HUES6 (cell line): Measurements from ENCODE around the gene DIABLO.
"Not testable (repeated sequence)": the region's sequence is repeated elsewhere in the genome, so short reads cannot be mapped to it uniquely, and the experiment has no call there.

Experiments
- H3K27ac ChIP-seq: 2 replicates; pipeline ENCODE4 v1.7.0; 2013; ENCODE audit warnings: low read depth, mild to moderate bottlenecking, low read length, inconsistent platforms
- H3K27me3 ChIP-seq: 2 replicates; pipeline ENCODE4 v1.6.1; 2013; ENCODE audit warnings: low read length; ENCODE audit not compliant: control insufficient read depth, insufficient read depth
- H3K36me3 ChIP-seq: 2 replicates; pipeline ENCODE4 v1.6.1; 2013; ENCODE audit warnings: low read length; ENCODE audit not compliant: control insufficient read depth, insufficient read depth
- H3K4me1 ChIP-seq: 2 replicates; pipeline ENCODE4 v1.6.1; 2013; ENCODE audit warnings: low read length; ENCODE audit not compliant: control insufficient read depth, insufficient read depth
- H3K4me3 ChIP-seq: 2 replicates; pipeline ENCODE4 v1.5.1; 2013; ENCODE audit warnings: low read depth, low read length
- H3K9ac ChIP-seq: one replicate; pipeline ENCODE4 v1.6.1; 2013; ENCODE audit warnings: mild to moderate bottlenecking, low read length
- H3K9me3 ChIP-seq: 2 replicates; pipeline ENCODE4 v1.6.1; 2013; ENCODE audit warnings: low read depth, low read length; ENCODE audit not compliant: control insufficient read depth, insufficient read depth

DIABLO gene

DNA sequence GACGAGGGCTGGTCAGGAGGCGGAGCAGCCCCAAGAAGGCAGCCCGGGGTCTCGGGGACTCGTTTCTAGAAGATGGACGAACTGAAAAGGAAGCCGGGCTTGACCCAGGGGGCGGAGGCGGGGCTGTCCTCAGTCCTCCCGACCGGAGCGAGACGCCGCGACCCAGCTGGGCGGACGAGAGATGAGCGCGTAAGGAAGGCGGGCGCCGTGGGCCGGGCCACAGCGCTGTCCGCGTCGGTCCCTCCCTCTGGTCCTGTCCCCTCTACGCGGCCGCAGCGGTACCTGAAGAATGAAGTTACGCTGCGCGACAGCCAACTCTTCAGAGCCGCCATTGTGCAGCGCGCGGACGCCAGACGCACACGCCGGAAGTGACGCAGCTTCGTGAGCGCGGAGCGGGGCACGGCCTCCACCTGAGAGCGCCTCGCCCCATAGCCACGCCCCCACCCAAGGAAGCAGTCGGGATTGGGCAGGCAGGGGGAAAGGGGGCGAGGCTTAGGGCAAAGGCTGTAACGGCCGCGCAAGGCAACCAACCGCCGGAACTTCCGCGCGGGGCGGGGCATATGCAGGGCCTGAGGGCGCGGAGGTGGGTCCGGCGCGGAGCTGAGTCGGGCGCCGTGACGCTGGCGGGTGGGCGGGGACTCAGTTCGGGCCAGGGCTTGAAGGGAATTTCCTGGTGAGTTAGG is at the start of gene DIABLO:
DIABLO (minus strand) TSS at position 370 of the 683 bp plus-strand sequence; CDS start at position 332, 38 bp downstream.
- H3K4me1 ChIP-seq, result peaks cover 16% of the 10 kb centered on the region
- H3K27ac ChIP-seq, result peak within 1 kb of the TSS; percentile 94
- H3K9me3 ChIP-seq, result no peaks in the 10 kb centered on the region
- H3K36me3 ChIP-seq, result peaks cover 33% of the 10 kb centered on the region
- H3K27me3 ChIP-seq, result 0 out of 2 replicates have a peak, but pooled peaks cover 4% of the 10 kb centered on the region
- H3K9ac ChIP-seq, result peak within 1 kb of the TSS; percentile 96
- peak within 1 kb of the TSS; percentile 98 for H3K4me3 ChIP-seq

DNA sequence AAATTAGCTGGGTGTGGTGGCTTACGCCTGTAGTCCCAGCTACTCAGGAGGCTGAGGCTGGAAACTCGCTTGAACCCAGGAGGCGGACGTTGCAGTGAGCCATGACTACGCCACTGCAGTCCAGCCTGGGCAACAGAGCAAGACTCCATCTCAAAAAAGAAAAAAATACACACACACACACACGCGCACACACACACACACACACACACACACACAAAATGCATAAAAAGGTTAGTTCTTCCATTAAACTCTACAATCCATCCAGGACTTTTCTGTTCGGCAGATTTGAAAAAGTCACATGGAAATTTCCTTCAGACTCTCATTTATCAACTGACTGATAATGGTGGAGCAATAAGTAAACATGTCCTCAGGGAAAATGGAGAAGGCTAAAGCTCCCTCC is 49.6 kb upstream of the DIABLO start:
- no peaks in the 10 kb centered on the region for H3K27me3 ChIP-seq
- H3K27ac ChIP-seq, result no peak overlapping the region
- H3K9ac ChIP-seq, result no peak overlapping the region
- no peaks in the 10 kb centered on the region for H3K9me3 ChIP-seq
- peaks cover 3% of the 10 kb centered on the region; the same call in 1 of the 2 replicates for H3K4me1 ChIP-seq
- H3K36me3 ChIP-seq, result peaks cover 13% of the 10 kb centered on the region
- no peak overlapping the region for H3K4me3 ChIP-seq

DNA sequence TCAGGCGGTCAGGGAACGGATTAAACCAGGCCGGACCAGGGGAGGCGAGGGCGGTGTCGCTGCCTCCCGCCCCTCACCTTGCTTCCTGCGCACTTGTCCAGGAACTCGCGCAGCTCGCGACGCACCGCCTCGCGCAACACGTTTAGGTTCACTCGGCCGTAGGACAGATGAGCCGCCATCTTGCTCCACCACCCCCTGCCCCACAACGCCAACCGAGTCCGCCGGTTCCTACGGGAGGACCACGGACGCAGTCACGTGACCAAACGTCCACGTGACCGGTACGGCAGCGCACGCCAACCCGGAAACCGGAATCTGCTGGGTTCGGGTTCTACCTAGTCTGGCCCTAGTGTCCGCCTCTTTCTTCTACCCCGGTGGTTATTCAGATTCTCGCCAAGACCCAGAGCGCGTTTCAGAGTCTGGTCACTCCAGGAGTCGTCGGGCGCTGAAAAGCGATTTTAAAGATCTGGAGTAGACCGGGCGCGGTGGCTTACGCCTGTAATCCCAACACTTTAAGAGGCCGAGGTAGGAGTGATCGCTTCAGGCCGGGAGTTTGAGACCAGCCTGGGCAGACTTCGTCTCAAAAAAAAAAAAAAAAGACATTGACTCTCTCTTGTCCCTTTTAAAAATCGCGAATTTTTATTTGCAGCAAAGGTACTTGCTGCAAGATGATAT is 40.5 kb upstream of the DIABLO start, which contains the start of gene VPS33A:
VPS33A (minus strand) TSS at position 265 of the 672 bp plus-strand sequence; CDS start at position 179, 86 bp downstream.
- Histone ChIP-seq H3K9me3 (no peaks in the 10 kb centered on the region), H3K27ac (peak within 1 kb of the TSS; percentile 67), H3K9ac (peak within 1 kb of the TSS; percentile 96), H3K36me3 (peaks cover 14% of the 10 kb centered on the region), H3K4me3 (peak within 1 kb of the TSS; percentile 96), H3K27me3 (no peaks in the 10 kb centered on the region), H3K4me1 (no peaks in the 10 kb centered on the region)

DNA sequence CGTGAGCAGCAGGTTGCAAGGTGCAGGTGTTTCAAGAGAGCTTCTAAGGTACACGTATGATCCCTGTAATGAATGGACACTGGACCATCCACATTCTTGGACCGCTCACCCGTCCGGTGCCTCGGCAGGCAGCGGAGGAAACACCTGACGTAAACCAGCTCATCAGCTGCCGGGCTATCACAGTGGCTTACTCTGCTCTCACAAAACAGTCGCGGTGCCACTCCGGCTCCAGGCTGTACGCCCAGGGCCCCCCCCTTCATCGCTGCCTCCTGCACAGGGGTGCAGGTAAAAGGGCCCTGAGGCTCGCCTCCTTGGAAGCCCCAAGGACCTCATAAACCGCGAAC is 40.0 kb upstream of the DIABLO start:
- Histone ChIP-seq H3K9ac (peak overlapping the region; percentile 96), H3K4me3 (peak overlapping the region; percentile 96), H3K27ac (peak overlapping the region; percentile 67)

DNA sequence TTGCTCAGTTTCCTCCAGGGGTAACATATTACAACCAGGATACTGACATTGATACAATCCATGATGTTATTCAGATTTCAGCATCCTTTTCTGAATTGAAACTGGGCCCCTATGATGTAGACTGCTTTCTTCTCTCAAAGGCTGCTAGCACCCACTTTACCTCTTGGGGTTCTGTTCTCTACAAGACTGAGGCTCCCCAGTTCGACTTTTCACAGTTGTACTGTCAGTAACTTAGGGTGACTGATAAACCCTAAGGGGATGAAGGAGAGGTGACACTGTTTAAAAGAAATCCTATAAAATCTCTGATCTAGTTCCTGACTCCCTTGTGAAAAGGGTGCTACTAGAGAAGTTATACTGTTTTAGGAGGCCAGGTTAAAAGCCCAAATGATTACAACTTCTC is 39.6 kb upstream of the DIABLO start:
- Histone ChIP-seq H3K4me1 (no peaks in the 10 kb centered on the region), H3K36me3 (peaks cover 20% of the 10 kb centered on the region), H3K27me3 (no peaks in the 10 kb centered on the region), H3K9me3 (no peaks in the 10 kb centered on the region), H3K9ac (peak overlapping the region; percentile 96), H3K4me3 (peak overlapping the region; percentile 96), H3K27ac (no peak overlapping the region)

More for the DNA sequence above, 40.0 kb upstream of the DIABLO start:
- Histone ChIP-seq H3K27me3 (no peaks in the 10 kb centered on the region), H3K9me3 (no peaks in the 10 kb centered on the region), H3K4me1 (no peaks in the 10 kb centered on the region), H3K36me3 (peaks cover 19% of the 10 kb centered on the region)

DNA sequence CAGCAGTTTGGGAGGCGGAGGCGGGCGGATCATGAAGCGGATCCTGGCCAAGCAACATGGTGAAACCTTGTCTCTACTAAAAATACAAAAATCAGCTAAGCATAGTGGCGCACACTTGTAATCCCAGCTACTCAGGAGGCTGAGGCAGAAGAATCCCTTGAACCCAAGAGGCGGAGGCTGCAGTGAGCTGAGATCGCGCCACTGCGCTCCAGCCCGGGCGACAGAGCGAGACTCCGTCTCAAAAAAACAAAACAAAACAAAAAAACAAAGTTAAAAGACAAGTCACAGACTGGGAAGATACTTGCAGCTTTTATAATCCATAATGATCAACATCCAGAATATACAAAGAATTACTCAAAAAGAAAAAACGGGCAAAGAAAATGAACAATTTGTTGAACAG is 34.9 kb upstream of the DIABLO start:
- H3K27ac ChIP-seq, H3K9ac ChIP-seq, H3K27me3 ChIP-seq, H3K4me1 ChIP-seq, H3K9me3 ChIP-seq, H3K4me3 ChIP-seq: not testable (repeated sequence)
- peaks cover 42% of the 10 kb centered on the region for H3K36me3 ChIP-seq

DNA sequence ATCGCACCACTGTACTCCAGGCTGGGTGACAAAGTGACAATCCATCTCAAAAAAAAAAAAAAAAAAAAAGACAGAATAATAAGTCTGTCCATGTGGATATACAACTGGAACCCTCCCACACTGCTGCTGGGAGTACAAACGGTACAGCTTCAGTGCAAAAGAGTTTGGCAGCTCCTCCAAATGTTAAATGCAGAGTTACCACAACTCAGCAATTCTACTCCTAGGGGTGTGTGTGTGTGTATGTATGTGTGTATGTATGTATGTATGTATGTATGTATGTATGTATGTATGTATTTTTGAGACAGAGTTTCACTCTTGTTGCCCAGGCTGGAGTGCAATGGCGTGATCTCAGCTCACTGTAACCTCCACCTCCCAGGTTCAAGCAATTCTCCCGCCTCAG is 33.1 kb upstream of the DIABLO start:
- H3K4me1 ChIP-seq, H3K9me3 ChIP-seq, H3K27ac ChIP-seq, H3K27me3 ChIP-seq, H3K9ac ChIP-seq, H3K4me3 ChIP-seq: not testable (repeated sequence)
- H3K36me3 ChIP-seq, result peaks cover 43% of the 10 kb centered on the region

DNA sequence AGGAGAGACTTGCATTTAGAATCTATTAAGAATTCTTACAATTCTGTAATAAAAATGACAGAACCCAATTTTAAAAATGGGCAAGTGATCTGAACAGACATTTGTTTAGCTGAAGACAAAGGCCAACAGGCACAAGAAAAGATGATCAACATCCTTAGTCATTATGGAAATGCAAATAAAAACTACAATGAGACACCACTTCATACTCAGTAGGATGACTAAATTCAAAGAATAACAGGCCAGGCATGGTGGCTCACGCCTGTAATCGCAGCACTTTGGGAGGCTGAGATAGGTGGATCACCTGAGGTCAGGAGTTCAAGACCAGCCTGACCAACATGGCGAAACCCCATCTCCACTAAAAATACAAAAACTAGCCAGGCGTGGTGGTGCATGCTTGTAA is 32.6 kb upstream of the DIABLO start:
- peaks cover 40% of the 10 kb centered on the region for H3K36me3 ChIP-seq

DNA sequence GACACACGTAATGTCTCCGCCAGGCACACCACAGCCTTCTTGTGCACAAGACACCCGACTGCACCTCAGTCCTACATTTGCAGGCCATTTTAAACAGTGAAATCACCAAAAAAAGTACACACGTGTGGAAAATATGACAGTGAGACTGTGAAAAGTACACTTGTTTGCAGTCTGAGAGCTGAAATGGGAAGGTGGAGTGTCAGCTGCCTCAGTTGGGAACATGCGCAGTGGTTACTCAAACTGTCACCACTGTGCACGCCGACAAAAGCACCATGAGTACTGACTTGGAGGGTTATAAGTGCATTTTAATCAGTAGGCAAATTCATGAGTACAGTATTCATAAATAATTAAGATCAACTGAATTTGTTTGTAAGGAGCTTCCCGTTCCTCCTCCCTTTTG is 24.7 kb upstream of the DIABLO start:
- Histone ChIP-seq H3K4me1 (no peaks in the 10 kb centered on the region), H3K27me3 (no peaks in the 10 kb centered on the region), H3K36me3 (peaks cover 26% of the 10 kb centered on the region), H3K9ac (no peak overlapping the region), H3K9me3 (no peaks in the 10 kb centered on the region), H3K27ac (no peak overlapping the region), H3K4me3 (no peak overlapping the region)

More for the DNA sequence above, 32.6 kb upstream of the DIABLO start:
- H3K9me3 ChIP-seq, H3K4me1 ChIP-seq, H3K27ac ChIP-seq, H3K4me3 ChIP-seq, H3K27me3 ChIP-seq, H3K9ac ChIP-seq: not testable (repeated sequence)

DNA sequence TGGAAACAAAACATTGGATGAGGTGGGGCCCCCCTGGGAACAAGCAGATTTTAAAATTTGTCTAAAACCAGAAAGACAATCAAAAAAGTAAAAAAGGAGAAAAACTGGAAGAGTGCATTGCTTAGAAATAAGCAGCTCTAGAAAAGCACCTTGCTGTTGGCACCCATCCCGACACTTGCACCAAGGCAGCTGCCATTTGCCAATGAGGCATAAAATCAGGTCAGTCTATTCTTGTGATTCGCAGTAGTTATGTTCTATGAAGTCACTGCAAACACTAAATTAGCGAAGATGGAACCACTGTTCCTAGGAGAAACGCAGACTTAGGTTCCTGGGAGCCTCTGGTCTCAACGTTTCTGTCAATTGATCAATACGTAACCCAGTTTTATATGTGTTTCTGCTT is 24.2 kb upstream of the DIABLO start:
- H3K27ac ChIP-seq, result no peak overlapping the region
- H3K4me1 ChIP-seq, result no peaks in the 10 kb centered on the region
- H3K36me3 ChIP-seq, result peaks cover 26% of the 10 kb centered on the region
- H3K9me3 ChIP-seq, result no peaks in the 10 kb centered on the region
- no peak overlapping the region for H3K9ac ChIP-seq
- H3K4me3 ChIP-seq, result no peak overlapping the region
- no peaks in the 10 kb centered on the region for H3K27me3 ChIP-seq

DNA sequence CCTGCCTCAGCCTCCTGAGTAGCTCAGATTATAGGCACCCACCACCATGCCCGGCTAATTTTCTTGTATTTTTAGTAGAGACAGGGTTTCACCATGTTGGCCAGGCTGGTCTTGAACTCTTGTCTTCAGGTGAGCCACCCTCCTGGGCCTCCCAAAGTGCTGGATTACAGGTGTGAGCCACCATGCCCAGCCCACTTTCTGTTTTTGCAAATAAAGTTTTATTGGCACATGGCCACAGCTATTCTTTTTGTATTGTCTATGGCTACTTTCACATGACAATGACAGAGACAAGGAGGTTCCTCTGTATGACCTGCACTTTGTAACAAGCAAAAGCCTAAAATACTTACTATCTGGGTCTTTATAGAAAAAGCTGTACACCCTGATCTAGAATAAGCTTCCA is 19.7 kb upstream of the DIABLO start:
- no peak overlapping the region for H3K27ac ChIP-seq

More for the DNA sequence above, 19.7 kb upstream of the DIABLO start:
- Histone ChIP-seq H3K4me1 (no peaks in the 10 kb centered on the region), H3K27me3 (no peaks in the 10 kb centered on the region), H3K9ac (no peak overlapping the region), H3K36me3 (peaks cover 36% of the 10 kb centered on the region), H3K4me3 (no peak overlapping the region), H3K9me3 (no peaks in the 10 kb centered on the region)
